LNCAP (cell line): Measurements from ENCODE around the gene TALDO1.

Experiments used
- CTCF ChIP-seq: fragments of 450-650 bp; IDR thresholded peaks from 2 replicates; pipeline ENCODE4 v1.5.1; 2017; ENCODE audit warnings: mild to moderate bottlenecking

Gene TALDO1

GRCh38 chr11:770642-771616 lies 23.7 kb downstream of the TALDO1 start:
- no peak for TF ChIP-seq CTCF

GRCh38 chr11:771617-772204 lies 24.4 kb downstream of the TALDO1 start:
- TF ChIP-seq CTCF = no peak

- TF ChIP-seq CTCF = no peak
Measured at GRCh38 chr11:772429-773390, 25.4 kb downstream of the TALDO1 start.

- TF ChIP-seq CTCF = no peak
Measured at GRCh38 chr11:773425-773824, 26.2 kb downstream of the TALDO1 start.

GRCh38 chr11:773830-774229 lies 26.6 kb downstream of the TALDO1 start:
- no peak for TF ChIP-seq CTCF

GRCh38 chr11:774873-775592 lies 27.8 kb downstream of the TALDO1 start:
- TF ChIP-seq CTCF = no peak

- no peak for TF ChIP-seq CTCF
Measured at GRCh38 chr11:776263-776560, 28.9 kb downstream of the TALDO1 start.
